EH (cell line): ENCODE results near the gene TH.

ENCODE experiments used
- DNase-seq: peaks from one replicate; pipeline ENCODE4 v3.0.0-alpha.2; 2015; ENCODE audit warnings: low read depth

Gene TH

GRCh38 chr11:2171591-2172003 is at the start of gene TH:
Gene TH, minus strand, starts transcription at chr11:2171815. Its CDS starts 29 bp downstream, at chr11:2171786.
- no peak for DNase-seq

- DNase-seq, result no peak
Observed at GRCh38 chr11:2221024-2221423, 49.4 kb upstream of the TH start.

GRCh38 chr11:2220173-2220771 is 48.7 kb upstream of the TH start:
- DNase-seq, result no peak

GRCh38 chr11:2219318-2220017 is 47.9 kb upstream of the TH start:
- no peak for DNase-seq

- no peak for DNase-seq
Observed at GRCh38 chr11:2218031-2218633, 46.5 kb upstream of the TH start.

GRCh38 chr11:2217211-2218030 is 45.8 kb upstream of the TH start:
- no peak for DNase-seq

- no peak for DNase-seq
Observed at GRCh38 chr11:2216400-2217064, 44.9 kb upstream of the TH start.

GRCh38 chr11:2215561-2216399 is 44.2 kb upstream of the TH start:
- DNase-seq, result no peak

- no peak for DNase-seq
Observed at GRCh38 chr11:2215230-2215560, 43.6 kb upstream of the TH start.

GRCh38 chr11:2214527-2215229 is 43.1 kb upstream of the TH start:
- DNase-seq, result no peak

GRCh38 chr11:2213890-2214526 is 42.4 kb upstream of the TH start:
- DNase-seq, result no peak

- no peak for DNase-seq
Observed at GRCh38 chr11:2213384-2213842, 41.8 kb upstream of the TH start.

- no peak for DNase-seq
Observed at GRCh38 chr11:2212411-2213251, 41.0 kb upstream of the TH start.

GRCh38 chr11:2211113-2211971 is 39.7 kb upstream of the TH start:
- no peak for DNase-seq

- DNase-seq, result no peak
Observed at GRCh38 chr11:2210366-2211112, 38.9 kb upstream of the TH start.

GRCh38 chr11:2209900-2210321 is 38.3 kb upstream of the TH start:
- no peak for DNase-seq

- DNase-seq, result no peak
Observed at GRCh38 chr11:2209370-2209801, 37.8 kb upstream of the TH start.
